Suprapubic skin (tissue), 4 donors: ENCODE results near the gene ESPNL. TPM values are rescaled to one million over a fixed set of nuclear protein-coding genes. Genes with fewer than 3 reads are reported as not detected.
A peak's percentile ranks its signal among the peaks of the same experiment; 100 is the strongest.

Experiments
- DNase-seq, 2 donors: peaks; one replicate each; pipeline ENCODE4 v3.0.0-alpha.2; 2019; ENCODE audit warnings: low spot score in 2 of 2
- H3K27ac ChIP-seq: fragments of 200-600 bp; sonication (generic); one replicate; pipeline ENCODE4 v1.5.1; 2019
- H3K27me3 ChIP-seq: fragments of 200-600 bp; sonication (generic); one replicate; pipeline ENCODE4 v1.5.1; 2019
- H3K36me3 ChIP-seq: fragments of 200-600 bp; sonication (generic); one replicate; pipeline ENCODE4 v1.5.1; 2019
- H3K4me1 ChIP-seq: fragments of 200-600 bp; sonication (generic); one replicate; pipeline ENCODE4 v1.5.1; 2019
- H3K4me3 ChIP-seq: fragments of 200-600 bp; sonication (generic); one replicate; pipeline ENCODE4 v1.5.1; 2019; ENCODE audit warnings: mild to moderate bottlenecking
- H3K9me3 ChIP-seq: fragments of 200-600 bp; sonication (generic); one replicate; pipeline ENCODE4 v1.5.1; 2019
- CTCF ChIP-seq, 2 donors: fragments of 200-600 bp in 1 of 2; fragments of 450-650 bp in 1 of 2; sonication (generic) in 1 of 2; IDR thresholded peaks; one replicate each; pipeline ENCODE4 v1.5.1; 2016 to 2019; ENCODE audit warnings: antibody characterized with exemption in 2 of 2, mild to moderate bottlenecking in 1 of 2, moderate library complexity in 1 of 2
- EP300 ChIP-seq: sonication (generic); formaldehyde crosslinking; IDR thresholded peaks from one replicate; pipeline ENCODE4 v1.6.1; 2017; ENCODE audit warnings: antibody characterized with exemption
- POLR2A ChIP-seq, 2 donors: fragments of 450-650 bp; IDR thresholded peaks; one replicate each; pipeline ENCODE4 v1.6.1; 2017; ENCODE audit warnings: antibody characterized with exemption in 2 of 2, mild to moderate bottlenecking in 2 of 2, moderate library complexity in 2 of 2
- POLR2AphosphoS5 ChIP-seq, 3 donors: sonication (generic); formaldehyde crosslinking; IDR thresholded peaks; one replicate each; pipeline ENCODE4 v1.6.1; 2017; ENCODE audit warnings: antibody characterized with exemption in 3 of 3
- whole genome bisulfite sequencing: methylation state at CpG from one replicate; pipeline ENCODE4 v1.1.5; 2018; 5-methylcytosine and 5-hydroxymethylcytosine counted together
- total RNA-seq, 4 donors: library from RNA; depleted of rRNA; stranded (reverse); fragments of >200 nt; gene quantifications; one replicate each; pipeline ENCODE4 v1.1.0, GENCODE V29; 2016

ESPNL gene
- total RNA-seq, 4 donors from 2014 or later = 0.25 to 0.56 TPM; not detected in 2

GRCh38 chr2:238079874-238080327 is 20.2 kb upstream of the ESPNL start:
- 91% methylated on average over 2 of the region's 2 CpGs for WGBS
- H3K4me3 ChIP-seq = no peak overlapping the region
- no peak overlapping the region for H3K27ac ChIP-seq
- peaks cover 41% of the 10 kb centered on the region for H3K36me3 ChIP-seq
- no peak for TF ChIP-seq CTCF (IDR thresholded peaks at IDR 0.05)
- no peak for TF ChIP-seq EP300
- no peak for TF ChIP-seq POLR2A (IDR thresholded peaks at IDR 0.05)
- no peak for TF ChIP-seq POLR2AphosphoS5 (IDR thresholded peaks at IDR 0.05)
- no peak for DNase-seq
- no peaks in the 10 kb centered on the region for H3K4me1 ChIP-seq
- H3K9me3 ChIP-seq = no peaks in the 10 kb centered on the region
- no peaks in the 10 kb centered on the region for H3K27me3 ChIP-seq

- no peak overlapping the region for H3K4me3 ChIP-seq
- H3K9me3 ChIP-seq = no peaks in the 10 kb centered on the region
- 96% methylated on average over 15 of the region's 15 CpGs for WGBS
- no peaks in the 10 kb centered on the region for H3K4me1 ChIP-seq
- H3K27ac ChIP-seq = no peak overlapping the region
- no peak for DNase-seq
- no peak for TF ChIP-seq POLR2AphosphoS5 (IDR thresholded peaks at IDR 0.05)
- no peak for TF ChIP-seq CTCF (IDR thresholded peaks at IDR 0.05)
- TF ChIP-seq EP300 = no peak
- TF ChIP-seq POLR2A (IDR thresholded peaks at IDR 0.05) = no peak
- H3K27me3 ChIP-seq = no peaks in the 10 kb centered on the region
- H3K36me3 ChIP-seq = peaks cover 41% of the 10 kb centered on the region
Observed at GRCh38 chr2:238080518-238080917, 19.6 kb upstream of the ESPNL start.

- H3K36me3 ChIP-seq = peaks cover 41% of the 10 kb centered on the region
- no peaks in the 10 kb centered on the region for H3K27me3 ChIP-seq
- H3K9me3 ChIP-seq = no peaks in the 10 kb centered on the region
- no peak overlapping the region for H3K27ac ChIP-seq
- no peak for TF ChIP-seq POLR2A (IDR thresholded peaks at IDR 0.05)
- TF ChIP-seq POLR2AphosphoS5 (IDR thresholded peaks at IDR 0.05) = no peak
- TF ChIP-seq EP300 = no peak
- TF ChIP-seq CTCF (IDR thresholded peaks at IDR 0.05) = no peak
- WGBS = 86% methylated on average over 13 of the region's 13 CpGs
- no peak for DNase-seq
- no peak overlapping the region for H3K4me3 ChIP-seq
- H3K4me1 ChIP-seq = no peaks in the 10 kb centered on the region
Observed at GRCh38 chr2:238081150-238081549, 19.0 kb upstream of the ESPNL start.

- Histone ChIP-seq H3K27me3 (no peaks in the 10 kb centered on the region), H3K36me3 (peaks cover 41% of the 10 kb centered on the region), H3K27ac (no peak overlapping the region), H3K4me1 (no peaks in the 10 kb centered on the region), H3K9me3 (no peaks in the 10 kb centered on the region), H3K4me3 (no peak overlapping the region)
- WGBS = 95% methylated on average over 16 of the region's 16 CpGs
- no peak for TF ChIP-seq POLR2A (IDR thresholded peaks at IDR 0.05)
- TF ChIP-seq EP300 = no peak
- TF ChIP-seq CTCF (IDR thresholded peaks at IDR 0.05) = no peak
- no peak for TF ChIP-seq POLR2AphosphoS5 (IDR thresholded peaks at IDR 0.05)
- no peak for DNase-seq
Observed at GRCh38 chr2:238081561-238081960, 18.6 kb upstream of the ESPNL start.

GRCh38 chr2:238082151-238082550 is 18.0 kb upstream of the ESPNL start:
- TF ChIP-seq CTCF (IDR thresholded peaks at IDR 0.05) = no peak
- no peak for TF ChIP-seq POLR2A (IDR thresholded peaks at IDR 0.05)
- TF ChIP-seq POLR2AphosphoS5 (IDR thresholded peaks at IDR 0.05) = no peak
- no peak for TF ChIP-seq EP300

More at GRCh38 chr2:238082151-238082550, 18.0 kb upstream of the ESPNL start:
- no peak overlapping the region for H3K27ac ChIP-seq
- 95% methylated on average over 17 of the region's 17 CpGs for WGBS
- no peaks in the 10 kb centered on the region for H3K9me3 ChIP-seq
- no peak overlapping the region for H3K4me3 ChIP-seq
- H3K4me1 ChIP-seq = no peaks in the 10 kb centered on the region
- DNase-seq = peak in 1 of 2 donors; percentile 55
- H3K27me3 ChIP-seq = no peaks in the 10 kb centered on the region
- peaks cover 40% of the 10 kb centered on the region for H3K36me3 ChIP-seq
